ENCODE results near the gene PAPPA.

GRCh38 chr9:116279230-116279629 lies 125.6 kb downstream of the PAPPA start:
- TF ChIP-seq CTCF (IDR thresholded peaks at IDR 0.05; ENCODE audit: insufficient read depth, low read length, poor library complexity, severe bottlenecking) = no peak
- no peak for TF ChIP-seq EZH2phosphoT487 (conservative IDR thresholded peaks at IDR 0.05; ENCODE audit: low read length)

Data from SU-DHL-6 (cell line).